Suppressor macrophage treated with lipopolysaccharide for 4 hours (primary cell): ENCODE data around the gene FNIP1.
A peak's percentile ranks its signal among the peaks of the same experiment; 100 is the strongest.
"Not testable (repeated sequence)": the region's sequence is repeated elsewhere in the genome, so short reads cannot be mapped to it uniquely, and the experiment has no call there.

Experiments
- DNase-seq: peaks from one replicate; pipeline ENCODE4 v3.0.0-alpha.2; 2020

Gene FNIP1

DNA sequence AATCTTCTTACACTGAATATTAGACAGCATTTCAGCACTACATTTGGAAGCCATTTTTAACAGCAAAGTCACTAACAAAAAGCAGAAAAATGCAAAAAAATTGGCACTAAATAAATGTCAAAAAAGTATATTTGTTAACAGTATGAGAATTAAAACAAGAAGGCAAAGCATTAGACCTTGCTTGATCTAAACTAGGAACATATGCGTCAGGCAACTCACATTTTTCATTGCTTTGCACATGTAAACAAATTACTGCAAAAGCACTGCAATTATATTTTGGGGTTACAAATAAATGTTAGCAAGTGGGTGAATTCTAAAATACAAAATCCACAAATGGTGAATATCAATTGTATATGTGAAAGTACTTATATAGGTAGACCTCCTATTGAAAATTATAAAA is 112.8 kb downstream of the FNIP1 start:
- DNase-seq: no peak

DNA sequence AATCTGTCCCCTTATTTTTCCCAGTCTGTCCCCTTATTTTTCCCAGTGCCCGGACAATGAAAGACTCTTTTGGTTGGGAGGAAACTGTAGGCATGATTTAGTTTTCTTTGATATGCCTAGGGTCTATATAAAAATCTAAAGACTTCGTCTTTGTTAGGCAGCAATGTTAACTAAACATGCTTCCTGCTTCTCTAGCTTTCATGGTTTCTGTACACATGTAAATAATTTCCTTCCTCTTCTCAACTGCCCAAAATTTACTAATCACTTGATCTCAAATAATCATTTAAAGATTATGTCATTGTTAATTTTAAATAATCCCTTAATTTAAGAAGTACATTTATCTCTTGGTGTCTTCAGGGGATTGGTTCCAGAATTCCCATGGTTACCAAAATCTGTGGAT is 114.0 kb downstream of the FNIP1 start:
- no peak for DNase-seq

DNA sequence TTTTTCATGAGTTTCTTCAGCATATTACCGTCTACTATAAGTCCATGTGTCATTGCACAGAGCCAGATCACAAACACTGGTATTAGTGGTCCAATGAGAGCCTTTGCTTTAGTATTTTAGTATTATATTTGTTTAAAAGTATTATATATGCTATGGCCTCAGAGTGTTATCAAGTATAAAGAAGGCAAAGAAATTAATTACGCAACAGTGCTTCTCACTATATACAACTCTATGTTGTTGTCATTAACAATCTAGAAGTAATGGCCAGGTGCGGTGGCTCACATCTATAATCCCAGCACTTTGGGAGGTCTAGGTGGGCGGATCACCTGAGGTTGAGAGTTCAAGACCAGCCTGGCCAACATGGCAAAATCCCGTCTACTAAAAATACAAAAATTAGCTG is 114.6 kb downstream of the FNIP1 start:
- no peak for DNase-seq

DNA sequence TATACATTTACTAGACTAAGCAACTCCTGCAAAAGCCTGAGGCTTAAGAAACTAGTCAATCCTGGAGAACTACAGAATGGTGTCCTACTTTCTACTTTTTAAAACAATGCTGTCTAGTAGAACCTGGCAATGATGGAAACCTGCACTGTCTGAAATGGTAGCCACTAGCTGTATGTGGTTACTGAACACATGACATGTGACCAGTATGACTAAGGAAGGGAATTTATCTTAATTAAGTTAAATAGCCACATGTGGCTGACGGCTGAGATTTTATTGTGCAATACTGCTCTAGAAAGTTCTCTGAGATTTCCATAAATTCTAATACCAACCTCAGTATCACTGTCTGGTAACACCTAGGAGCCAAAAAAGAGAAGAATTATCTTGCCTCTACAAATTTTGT is 116.9 kb downstream of the FNIP1 start:
- peak; percentile 41 for DNase-seq

DNA sequence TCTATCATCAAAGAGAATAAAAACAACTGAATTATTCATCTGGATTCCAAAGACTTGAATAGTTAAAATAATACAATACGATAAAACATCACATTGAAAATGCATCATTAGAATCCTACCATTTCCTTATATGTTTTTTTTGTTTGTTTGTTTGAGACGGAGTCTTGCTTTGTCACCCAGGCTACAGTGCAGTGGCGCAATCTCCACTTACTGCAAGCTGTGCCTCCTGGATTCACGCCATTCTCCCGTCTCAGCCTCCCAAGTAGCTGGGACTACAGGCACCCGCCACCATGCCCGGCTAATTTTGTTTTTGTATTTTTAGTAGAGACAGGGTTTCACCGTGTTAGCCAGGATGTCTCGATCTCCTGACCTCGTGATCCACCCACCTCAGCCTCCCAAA is 118.5 kb downstream of the FNIP1 start:
- DNase-seq: not testable (repeated sequence)

DNA sequence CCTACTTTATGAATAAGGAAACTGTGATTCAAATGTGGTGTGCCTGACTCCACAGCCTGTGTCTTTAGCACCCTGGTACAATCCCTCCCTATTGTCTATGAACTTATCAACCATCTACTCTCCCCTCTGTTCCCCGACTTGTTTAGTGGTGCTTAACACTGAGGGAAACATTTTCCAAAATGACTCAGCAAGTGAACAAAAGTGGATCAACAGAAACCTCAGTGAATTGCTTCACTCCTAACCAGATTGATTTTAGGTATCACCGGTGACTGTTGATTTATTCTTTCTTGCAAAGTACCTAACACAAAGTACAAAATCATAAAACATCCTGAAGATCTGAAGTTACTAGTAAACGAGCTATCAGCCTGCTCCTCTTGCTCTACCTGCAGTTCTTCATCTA is 119.7 kb downstream of the FNIP1 start:
- DNase-seq: no peak

DNA sequence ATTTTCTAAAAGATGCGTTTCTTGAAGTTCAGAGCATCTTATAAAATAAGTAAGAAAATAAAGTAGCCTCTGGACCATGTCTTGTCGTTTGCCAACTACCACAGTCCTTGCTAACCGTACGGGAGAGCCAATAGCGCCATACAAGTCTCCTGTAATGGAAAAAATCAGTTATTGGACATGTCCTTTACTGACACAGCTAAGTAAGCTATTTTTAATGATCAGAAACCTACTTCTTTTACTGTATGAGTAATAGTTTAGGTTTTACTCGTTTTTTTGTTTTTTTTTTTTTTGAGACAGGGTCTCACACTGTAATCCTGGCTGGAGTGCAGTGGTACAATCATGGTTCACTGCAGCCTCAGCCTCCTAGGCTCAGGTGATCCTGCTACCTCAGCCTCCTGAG is 124.0 kb downstream of the FNIP1 start:
- no peak for DNase-seq

DNA sequence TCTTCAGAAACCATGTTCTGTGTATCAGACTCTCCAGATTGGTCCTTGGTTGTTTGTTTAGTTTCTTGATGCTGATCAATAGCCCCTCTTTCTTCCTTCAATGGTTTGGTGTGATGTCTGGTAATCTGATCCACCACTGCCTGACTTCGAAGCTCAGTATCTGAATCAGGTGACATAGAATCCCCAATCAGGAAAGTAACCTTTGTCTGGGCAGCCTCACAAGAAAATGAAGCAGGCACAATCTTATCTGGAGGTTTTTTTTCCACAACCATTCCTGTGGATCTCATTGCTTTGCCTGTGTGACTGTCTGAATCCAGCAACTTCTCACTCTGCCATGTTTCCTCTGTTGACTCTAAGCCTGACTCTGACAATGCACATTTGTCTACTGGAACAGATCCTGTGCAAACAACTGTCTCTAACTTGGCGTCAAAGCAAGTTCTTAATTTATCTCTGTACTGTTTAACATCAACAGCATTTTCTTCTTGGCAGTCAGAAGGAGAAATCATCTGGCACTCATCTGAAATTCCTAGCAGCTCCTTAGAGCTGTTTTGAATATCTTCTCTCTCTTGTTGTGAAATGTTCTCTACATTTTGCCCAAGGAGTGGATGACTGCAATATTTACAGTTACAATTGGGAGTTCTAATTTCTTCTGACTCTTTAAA is 124.7 kb downstream of the FNIP1 start:
- DNase-seq: no peak

DNA sequence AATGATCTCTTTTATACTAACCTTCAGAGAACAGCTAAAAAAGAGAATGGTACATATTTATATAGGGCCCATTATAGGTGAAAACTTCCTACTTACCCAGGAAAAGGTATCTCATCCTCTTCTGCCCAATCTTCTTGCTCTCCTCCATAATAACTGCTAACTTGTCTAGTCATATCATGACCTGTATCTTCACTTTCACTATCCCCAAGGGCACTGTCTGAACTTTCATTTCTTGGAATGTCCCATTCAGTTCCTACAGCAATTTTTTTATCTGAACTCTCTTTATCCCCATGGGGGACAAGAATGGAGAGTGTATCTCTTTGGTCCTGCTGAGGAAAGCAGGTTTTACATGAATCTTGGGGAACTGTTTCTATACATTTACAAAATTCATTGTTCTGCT is 125.4 kb downstream of the FNIP1 start:
- peak; percentile 23 for DNase-seq

DNA sequence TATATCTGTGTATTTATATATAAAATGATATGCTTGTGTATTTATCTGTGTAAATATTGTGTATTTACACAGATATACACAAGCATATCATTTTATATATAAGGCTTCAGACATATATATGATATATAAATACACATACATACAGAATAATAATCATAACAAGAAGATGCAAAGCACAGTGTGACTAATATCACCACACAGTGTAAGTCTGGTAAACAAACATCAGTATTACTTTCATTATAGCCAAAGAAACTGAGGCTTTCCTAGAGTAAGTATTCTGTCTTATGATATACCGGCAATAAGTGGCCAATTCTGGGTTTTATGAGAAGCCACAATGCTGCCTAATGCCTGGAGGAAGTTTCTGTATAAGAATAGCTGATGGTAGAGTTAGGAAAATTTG is 131.9 kb downstream of the FNIP1 start:
- no peak for DNase-seq

DNA sequence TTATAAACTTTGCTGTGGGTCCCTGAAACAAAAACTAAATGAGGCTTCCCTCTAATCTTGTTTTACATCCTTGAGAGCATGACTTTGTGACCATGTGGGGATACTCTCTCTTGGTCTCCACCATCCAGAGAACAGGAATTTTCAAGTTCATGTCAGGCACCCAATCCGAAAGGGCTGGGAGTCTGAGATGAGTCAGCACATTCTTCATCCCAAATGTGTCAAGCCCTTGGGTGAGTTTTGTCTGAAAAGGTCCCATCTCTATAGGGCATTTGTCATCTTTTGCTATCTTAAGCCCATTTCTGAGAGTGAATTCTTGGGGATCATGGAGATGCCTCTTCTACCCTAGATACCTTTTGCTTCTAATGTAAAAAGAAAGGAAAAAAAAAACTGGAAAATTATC is 134.9 kb downstream of the FNIP1 start:
- DNase-seq: no peak

DNA sequence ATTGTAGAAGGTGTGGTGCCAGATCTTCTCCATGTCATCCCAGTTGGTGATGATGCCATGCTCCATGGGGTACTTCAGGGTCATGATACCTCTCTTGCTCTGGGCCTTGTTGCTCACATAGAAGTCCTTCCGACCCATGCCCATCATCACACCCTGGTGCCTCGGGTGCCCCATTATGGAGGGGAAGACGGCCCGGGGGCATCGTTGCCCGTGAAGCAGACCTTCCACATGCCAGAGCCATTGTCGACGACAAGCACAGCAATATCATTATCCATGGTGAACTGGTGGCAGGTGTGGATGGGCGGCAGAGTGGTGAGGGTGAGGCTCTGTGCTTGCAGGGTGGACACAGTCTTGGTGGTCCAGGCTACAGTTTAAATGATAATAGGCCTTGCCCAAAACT is 137.0 kb downstream of the FNIP1 start:
- no peak for DNase-seq

DNA sequence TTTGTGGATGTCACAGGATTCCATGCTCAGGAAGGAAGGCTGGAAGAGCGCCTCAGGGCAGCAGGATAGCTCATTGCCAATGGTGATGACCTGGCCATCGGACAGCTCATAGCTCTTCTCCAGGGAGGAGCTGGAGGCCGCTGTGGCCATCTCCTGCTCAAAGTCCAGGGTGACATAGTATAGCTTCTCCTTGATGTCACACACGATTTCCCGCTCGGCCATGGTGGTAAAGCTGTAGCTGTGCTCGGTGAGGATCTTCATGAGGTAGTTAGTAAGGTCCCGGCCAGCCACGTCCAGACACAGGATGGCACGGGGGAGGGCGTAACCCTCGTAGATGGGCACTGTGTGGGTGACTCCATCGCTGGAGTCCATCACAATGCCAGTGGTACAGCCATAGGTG is 137.5 kb downstream of the FNIP1 start:
- DNase-seq: no peak

DNA sequence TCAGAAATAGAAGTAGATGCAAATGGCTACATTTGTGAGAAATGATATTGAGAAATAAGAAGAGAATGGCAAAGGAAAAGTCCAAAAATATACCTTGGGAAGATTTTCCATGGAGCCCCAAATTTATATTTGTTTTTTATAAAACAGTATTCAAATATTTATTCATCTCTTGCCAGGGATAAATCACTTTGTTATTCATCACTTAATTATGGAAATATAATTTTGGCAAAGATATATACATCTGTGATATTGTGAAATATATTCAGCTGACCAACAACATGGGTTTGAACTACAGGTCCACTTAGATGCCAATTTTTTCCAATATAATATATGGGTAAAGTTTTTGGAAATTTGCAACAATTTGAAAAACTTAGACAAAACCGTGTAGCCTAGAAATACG is 142.0 kb downstream of the FNIP1 start:
- DNase-seq: no peak

DNA sequence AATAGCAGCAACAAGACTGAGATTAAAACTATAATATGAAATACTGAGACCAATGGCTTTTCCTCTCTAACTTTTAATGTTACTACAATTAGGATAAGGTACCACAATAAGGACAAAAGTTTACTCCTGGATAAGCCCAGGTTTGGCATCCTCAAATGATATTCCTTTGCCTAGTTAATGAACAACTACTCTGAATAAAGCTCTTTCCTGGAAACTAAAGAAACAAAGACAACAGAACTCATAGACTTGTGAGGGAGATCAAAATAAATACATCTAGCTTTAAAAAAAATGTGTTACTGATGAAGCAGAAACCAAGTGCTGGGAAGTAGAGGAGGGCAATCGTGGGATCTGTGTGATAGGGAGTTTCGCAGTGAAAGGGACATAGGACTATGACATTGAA is 142.5 kb downstream of the FNIP1 start:
- no peak for DNase-seq

DNA sequence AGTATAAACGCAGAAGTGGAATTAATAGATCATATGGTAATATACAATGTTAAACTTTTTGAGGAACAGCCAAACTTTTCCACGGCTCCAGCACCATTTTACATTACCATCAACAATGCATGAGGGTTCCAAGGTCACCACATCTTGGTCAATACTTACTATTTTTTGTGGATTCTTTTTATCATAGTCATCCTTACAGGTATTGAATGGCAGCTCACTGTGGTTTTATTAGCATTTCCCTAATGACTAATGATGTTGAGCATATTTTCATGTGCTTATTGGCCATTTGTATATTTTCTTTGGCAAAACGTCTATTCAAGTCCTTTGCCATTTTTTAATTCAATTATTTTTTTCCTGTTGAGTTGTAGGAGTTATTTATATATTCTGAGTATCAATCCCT is 147.7 kb downstream of the FNIP1 start:
- DNase-seq: no peak

DNA sequence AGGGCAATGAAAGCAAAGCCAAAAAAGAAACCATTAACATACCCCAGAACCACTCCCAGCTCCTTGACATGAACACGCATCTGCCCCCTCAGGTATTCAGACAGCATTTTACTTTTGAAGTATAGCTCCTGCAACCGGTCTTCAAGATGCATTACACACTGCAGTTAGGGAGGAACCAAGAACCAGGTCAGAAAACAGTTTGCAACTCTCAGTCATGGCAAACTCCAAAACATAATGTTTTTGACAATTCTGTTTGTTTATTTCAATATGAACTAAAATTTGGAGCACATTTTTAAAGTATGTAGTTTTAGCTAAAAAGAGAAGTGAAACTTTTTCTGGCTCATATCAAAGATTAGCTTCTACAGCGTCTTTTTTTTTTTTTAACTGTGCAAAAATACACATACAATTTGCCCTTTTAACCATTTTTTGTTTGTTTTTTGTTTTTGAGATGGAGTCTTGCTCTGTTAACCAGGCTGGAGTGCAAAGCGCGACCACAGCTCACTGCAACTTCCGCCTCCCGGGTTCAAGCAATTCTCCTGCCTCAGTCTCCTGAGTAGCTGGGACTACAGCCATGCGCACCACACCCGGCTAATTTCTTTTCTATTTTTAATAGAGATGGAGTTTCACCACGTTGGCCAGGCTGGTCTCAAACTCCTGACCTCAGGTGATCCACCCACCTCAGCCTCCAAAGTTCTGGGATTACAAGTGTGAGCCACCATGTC is 149.6 kb downstream of the FNIP1 start:
- DNase-seq: no peak

DNA sequence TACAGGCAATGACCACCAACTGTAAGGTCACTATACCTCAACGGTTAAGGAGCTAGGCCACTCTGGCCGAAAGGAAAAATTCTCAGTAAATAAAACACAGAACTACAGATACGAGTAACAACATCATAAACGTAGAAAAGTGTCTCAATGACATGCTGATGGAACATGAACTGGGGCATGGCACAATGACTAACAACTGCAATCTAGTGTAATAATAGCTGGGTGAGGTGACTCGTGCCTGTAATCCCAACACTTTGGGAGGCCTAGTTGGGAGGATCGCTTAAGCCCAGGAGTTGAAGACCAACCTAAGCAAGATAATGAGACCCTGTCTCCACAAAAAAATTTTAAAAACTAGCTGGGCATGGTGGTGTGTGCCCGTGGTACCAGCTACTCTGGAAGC is 152.0 kb downstream of the FNIP1 start:
- DNase-seq: no peak

DNA sequence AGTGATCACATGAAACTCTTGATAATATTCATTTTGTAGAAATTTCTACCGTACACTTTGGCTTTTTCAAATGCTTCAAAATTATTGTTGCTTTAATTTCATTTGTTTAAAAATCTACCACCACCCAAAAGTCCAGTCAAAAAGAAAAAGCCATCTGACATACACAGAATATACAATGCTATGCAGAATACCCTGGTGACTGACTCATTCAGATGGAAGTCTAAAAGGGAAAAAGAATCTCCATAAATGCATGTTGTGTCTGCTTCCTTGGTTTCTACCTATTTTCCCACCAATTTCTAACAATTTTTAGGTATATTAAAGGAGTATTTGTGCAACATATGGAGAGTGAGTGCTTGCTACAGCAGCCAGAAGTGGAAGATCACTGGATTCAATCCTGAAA is 152.4 kb downstream of the FNIP1 start:
- DNase-seq: no peak

DNA sequence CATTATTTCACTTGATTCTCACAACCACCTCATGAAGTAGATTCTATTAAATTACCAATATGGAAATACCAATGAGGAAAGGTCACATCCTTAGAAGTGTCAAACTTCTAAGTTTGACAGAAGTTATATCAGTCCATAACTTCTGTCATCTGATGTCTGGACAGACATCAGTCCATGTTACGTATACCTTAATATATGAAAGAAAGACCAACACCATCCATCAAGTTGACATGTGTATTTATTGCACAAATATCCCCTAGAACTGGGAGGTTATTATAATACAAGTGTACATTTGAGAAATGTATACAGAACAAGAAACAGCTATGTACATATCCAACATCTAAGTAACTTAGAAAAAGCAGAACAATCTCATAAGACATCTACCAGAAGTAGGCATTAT is 155.3 kb downstream of the FNIP1 start:
- DNase-seq: no peak

DNA sequence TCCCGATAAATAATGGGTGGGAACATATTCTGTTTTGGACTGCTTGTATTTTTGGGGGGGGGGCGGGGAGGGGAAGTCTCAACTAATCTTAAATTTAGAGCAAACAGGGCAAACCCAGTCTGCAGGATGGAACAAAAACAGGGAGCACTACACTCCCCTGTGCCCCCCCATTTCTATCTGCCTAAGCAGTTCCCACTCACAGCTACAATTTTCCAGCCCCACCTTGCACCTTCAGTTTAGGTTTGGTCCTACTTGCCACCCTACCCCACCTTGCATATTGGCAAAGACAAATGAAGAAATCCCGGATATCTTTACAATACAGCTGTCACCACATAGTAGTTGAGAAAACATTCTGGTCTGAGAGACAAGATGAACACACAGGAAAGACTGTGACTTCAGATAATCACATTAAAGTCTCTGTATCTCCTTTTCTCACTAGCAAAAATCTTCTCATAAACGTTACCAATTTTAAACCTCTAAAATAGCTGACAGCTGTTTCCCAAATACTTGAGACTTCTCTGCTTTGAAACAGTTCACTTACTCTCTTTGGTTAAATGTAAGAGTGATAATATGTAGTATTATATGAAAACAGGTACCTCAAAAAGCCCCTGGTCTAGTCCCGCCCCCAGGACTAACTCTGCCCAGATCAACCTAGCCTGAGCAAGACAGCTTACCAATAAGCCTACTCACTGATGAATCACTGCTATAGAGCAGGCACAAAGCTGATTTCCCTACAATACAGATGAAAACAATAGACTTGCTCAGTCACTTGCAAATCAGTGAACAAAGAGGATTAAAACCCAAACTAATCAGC is 156.6 kb downstream of the FNIP1 start:
- DNase-seq: no peak

DNA sequence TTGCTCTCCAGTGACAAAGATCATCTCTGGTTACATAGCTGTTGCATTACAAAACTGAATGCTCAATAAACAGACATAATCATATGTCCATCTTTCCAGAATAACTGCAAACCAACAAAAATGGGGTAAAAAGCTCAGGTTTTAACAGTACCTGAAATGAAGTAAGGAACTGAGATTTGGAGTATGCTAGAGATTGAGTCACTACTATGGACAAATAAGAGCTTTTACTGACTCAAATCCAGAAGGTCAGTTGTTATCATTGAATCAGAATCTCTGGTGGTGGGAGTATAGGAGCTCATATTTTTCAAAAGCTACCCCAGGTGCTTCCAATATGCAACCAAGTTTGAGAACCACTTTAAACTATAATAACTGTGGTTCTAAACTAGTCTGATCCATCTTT is 157.7 kb downstream of the FNIP1 start:
- no peak for DNase-seq

DNA sequence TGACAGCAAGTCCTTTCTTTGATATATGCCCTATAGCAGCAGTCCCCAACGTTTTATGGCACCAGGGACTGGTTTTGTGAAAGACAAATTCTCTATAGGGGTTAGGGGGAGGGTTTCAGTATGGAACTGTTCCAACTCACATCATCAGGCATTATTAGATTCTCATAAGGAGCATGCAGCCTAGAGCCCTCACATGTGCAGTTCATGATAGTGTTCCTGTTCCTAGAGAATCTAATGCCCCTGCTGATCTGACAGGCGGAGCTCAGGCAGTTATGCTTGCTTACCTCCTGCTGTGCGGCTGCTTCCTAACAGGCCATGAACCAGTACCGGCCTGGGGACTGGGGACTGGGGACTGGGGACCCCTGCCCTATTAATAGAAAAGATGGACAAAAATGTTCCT is 159.1 kb downstream of the FNIP1 start:
- no peak for DNase-seq
